Natural killer cell (primary cell): ENCODE measurements around the gene LETM1. TPM values are rescaled to one million over a fixed set of nuclear protein-coding genes. Genes with fewer than 3 reads are reported as not detected.

ENCODE experiments used
- ATAC-seq, 3 donors: fragments of 150-1000 bp in 2 of 3; fragments of 200-7000 bp in 1 of 3; cut with Tn5 transposase; 1 replicate in 1 of 3; 2 replicates in 2 of 3; pipeline ENCODE4 v1.10.0; 2021; ENCODE audit warnings: mild to moderate bottlenecking in 2 of 3, moderate library complexity in 2 of 3
- DNase-seq, 2 donors: peaks; one replicate each; pipeline versions ENCODE4 v3.0.0 to v3.0.0-alpha.2; 2013 to 2021; ENCODE audit warnings: mixed read lengths in 1 of 2
- H3K27ac ChIP-seq: one replicate; pipeline ENCODE4 v1.5.1; 2013; ENCODE audit warnings: mild to moderate bottlenecking, low read length
- H3K27me3 ChIP-seq: one replicate; pipeline ENCODE4 v1.6.1; 2013; ENCODE audit warnings: low read length; ENCODE audit not compliant: control insufficient read depth, insufficient read depth
- H3K36me3 ChIP-seq: one replicate; pipeline ENCODE4 v1.6.1; 2013; ENCODE audit warnings: low read length; ENCODE audit not compliant: control insufficient read depth, insufficient read depth
- H3K4me1 ChIP-seq: one replicate; pipeline ENCODE4 v1.6.1; 2013; ENCODE audit warnings: low read length; ENCODE audit not compliant: control insufficient read depth, insufficient read depth
- H3K4me3 ChIP-seq: one replicate; pipeline ENCODE4 v1.5.1; 2013; ENCODE audit warnings: low read length
- H3K9me3 ChIP-seq: one replicate; pipeline ENCODE4 v1.6.1; 2013; ENCODE audit warnings: low read length; ENCODE audit not compliant: control insufficient read depth, insufficient read depth
- H3K27ac Mint-ChIP-seq, 2 donors: one replicate each; pipeline ENCODE4 v1.8.0; 2022; ENCODE audit warnings: mild to moderate bottlenecking in 2 of 2, mixed read lengths in 2 of 2, moderate library complexity in 1 of 2
- H3K27me3 Mint-ChIP-seq, 2 donors: one replicate each; pipeline ENCODE4 v1.8.0; 2022; ENCODE audit warnings: low read depth in 2 of 2, mixed read lengths in 2 of 2
- H3K36me3 Mint-ChIP-seq: one replicate; pipeline ENCODE4 v1.8.0; 2022; ENCODE audit warnings: mixed read lengths
- H3K4me1 Mint-ChIP-seq, 2 donors: one replicate each; pipeline ENCODE4 v1.8.0; 2022; ENCODE audit warnings: mixed read lengths in 2 of 2
- H3K4me3 Mint-ChIP-seq: one replicate; pipeline ENCODE4 v1.8.0; 2022; ENCODE audit warnings: mild to moderate bottlenecking, moderate library complexity, mixed read lengths
- H3K9me3 Mint-ChIP-seq, 2 donors: one replicate each; pipeline ENCODE4 v1.8.0; 2022; ENCODE audit warnings: mixed read lengths in 2 of 2
- CTCF ChIP-seq: fragments of 200-600 bp; IDR thresholded peaks from one replicate; pipeline ENCODE4 v1.8.0; 2022; ENCODE audit warnings: antibody characterized with exemption
- WGBS: methylation state at CpG from one replicate; pipeline ENCODE4 v1.1.7; 2013; ENCODE audit warnings: missing lambda C conversion rate; ENCODE audit not compliant: insufficient coverage; 5-methylcytosine and 5-hydroxymethylcytosine counted together
- intact Hi-C: fragments of 100-400 bp; cut with micrococcal nuclease; formaldehyde crosslinking; loops from one replicate; pipeline ENCODE4 v1.14.2; 2022
- total RNA-seq, 4 donors: library from RNA; stranded (reverse); fragments of 120-200 nt in 1 of 4; gene quantifications; one replicate each; pipeline versions ENCODE4 v1.2.3 to v1.2.4, GENCODE V29; 2013 to 2022

The LETM1 gene
- total RNA-seq, 3 donors from 2014 or later (not counting 1 experiment from before 2014, with no cell fraction given), result 40.4 to 56.5 (median 55.7) TPM

- peaks cover 0 to 3% of the 10 kb centered on the region in 2 donors for H3K4me1 Mint-ChIP-seq
- H3K4me1 ChIP-seq, result peaks cover 5% of the 10 kb centered on the region
- ATAC-seq (no peak), DNase-seq (no peak)
- TF ChIP-seq CTCF, result no peak
- no peak overlapping the region for H3K4me3 ChIP-seq
- no peaks in the 10 kb centered on the region for H3K9me3 ChIP-seq
- no peaks in the 10 kb centered on the region for H3K36me3 ChIP-seq
- H3K27me3 Mint-ChIP-seq, result peaks cover 0 to 21% of the 10 kb centered on the region in 2 donors
- no peak overlapping the region for H3K4me3 Mint-ChIP-seq
- peaks cover 9% of the 10 kb centered on the region for H3K27me3 ChIP-seq
- intact Hi-C loops, result no loop called here
- no peaks in the 10 kb centered on the region for H3K36me3 Mint-ChIP-seq
- no peak overlapping the region for H3K27ac Mint-ChIP-seq
- H3K9me3 Mint-ChIP-seq, result no peaks in the 10 kb centered on the region
- H3K27ac ChIP-seq, result no peak overlapping the region
- WGBS, result 32% methylated on average over 31 of the region's 31 CpGs
Measured at GRCh38 chr4:1763070-1763549, 92.8 kb downstream of the LETM1 start.

GRCh38 chr4:1762264-1763010 lies 93.5 kb downstream of the LETM1 start:
- WGBS, result 83% methylated on average over 20 of the region's 20 CpGs
- no peak overlapping the region for H3K4me3 Mint-ChIP-seq
- Histone ChIP-seq H3K36me3 (no peaks in the 10 kb centered on the region), H3K27ac (no peak overlapping the region), H3K4me1 (no peaks in the 10 kb centered on the region), H3K4me3 (no peak overlapping the region), H3K9me3 (no peaks in the 10 kb centered on the region), H3K27me3 (peaks cover 7% of the 10 kb centered on the region)
- DNase-seq, result no peak
- no peak for ATAC-seq
- H3K27me3 Mint-ChIP-seq, result peaks cover 0 to 21% of the 10 kb centered on the region in 2 donors
- intact Hi-C loops, result no loop called here
- no peak for TF ChIP-seq CTCF
- no peaks in the 10 kb centered on the region for H3K4me1 Mint-ChIP-seq
- no peaks in the 10 kb centered on the region for H3K36me3 Mint-ChIP-seq
- no peaks in the 10 kb centered on the region for H3K9me3 Mint-ChIP-seq
- H3K27ac Mint-ChIP-seq, result no peak overlapping the region

Other genes starting within 250 kb of the LETM1 start
- gene FAM53A, start 171.8 kb downstream of the LETM1 start, total RNA-seq, result 1 to 10 TPM; 1.9 to 2.9 (median 2.3) TPM
- 10 to 100 TPM; 29.5 to 38.8 (median 38.6) TPM for gene SLBP, start 143.8 kb downstream of the LETM1 start, total RNA-seq
- gene TMEM129, start 134.8 kb downstream of the LETM1 start, total RNA-seq, result 10 to 100 TPM; 18.2 to 26.9 (median 20.8) TPM
- 10 to 100 TPM; 23.4 to 43.7 (median 32.5) TPM for gene TACC3, start 134.6 kb downstream of the LETM1 start, total RNA-seq
- gene FGFR3, start 62.9 kb downstream of the LETM1 start, total RNA-seq, result not detected
- 10 to 100 TPM; 36.4 to 51.0 (median 48.3) TPM for gene NSD2, start 15.2 kb upstream of the LETM1 start, total RNA-seq
- 10 to 100 TPM; 38.7 to 47.6 (median 46.0) TPM for gene NELFA, start 152.8 kb upstream of the LETM1 start, total RNA-seq
- gene NAT8L, start 203.2 kb upstream of the LETM1 start, total RNA-seq, result not detected